ENCODE data around the gene TM9SF4.

DNA sequence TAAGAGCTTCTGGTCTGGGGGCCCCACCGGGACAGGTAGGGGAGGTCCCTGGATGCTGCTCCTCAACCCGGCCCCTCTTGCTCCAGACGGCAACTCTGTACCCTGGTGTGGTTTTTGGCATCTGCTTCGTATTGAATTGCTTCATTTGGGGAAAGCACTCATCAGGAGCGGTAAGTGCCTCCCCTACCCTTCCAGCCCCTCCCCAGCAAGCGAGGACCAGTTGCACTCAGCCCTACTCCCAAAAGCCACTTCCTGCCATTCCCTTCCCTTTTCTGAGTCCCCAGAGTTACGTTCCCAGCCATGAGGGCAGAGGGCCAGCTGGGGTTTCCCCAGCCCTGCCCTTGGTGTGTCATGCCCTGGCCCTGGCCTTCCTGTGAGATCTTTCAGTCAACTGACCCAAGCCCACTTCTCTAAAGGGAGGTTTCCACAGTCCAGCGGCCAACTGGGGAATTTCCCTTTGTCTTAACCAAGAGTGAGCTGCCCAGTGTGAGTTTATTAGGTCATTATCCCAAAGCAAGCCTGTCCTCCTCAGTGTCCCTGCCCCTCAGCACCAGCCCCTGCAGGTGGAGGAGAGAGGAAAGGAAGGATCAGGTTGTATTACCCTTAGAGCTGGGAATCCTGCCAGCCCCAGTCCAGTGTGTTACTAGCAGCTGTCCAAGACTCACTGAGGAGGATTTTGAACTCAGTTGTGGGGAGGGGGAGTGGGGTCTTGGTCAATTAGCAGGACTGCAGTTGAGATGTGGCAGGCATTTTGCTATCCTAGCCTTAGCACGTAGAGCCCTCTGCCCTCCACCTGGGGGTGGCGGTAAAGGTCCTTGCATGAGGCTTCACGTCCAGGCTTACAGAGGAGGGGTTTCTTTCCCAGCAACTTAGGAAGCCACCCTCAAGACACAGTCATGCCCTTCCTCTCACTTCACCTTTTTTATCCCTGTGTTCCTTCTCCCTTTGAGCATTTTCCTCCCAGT lies 45.8 kb downstream of the TM9SF4 start:
- no peak for TF ChIP-seq ESRRG (CRISPR knock-in tag; IDR thresholded peaks at IDR 0.05)
- TF ChIP-seq ZNF8 (CRISPR knock-in tag; IDR thresholded peaks at IDR 0.05), result no peak
- TF ChIP-seq RARB (CRISPR knock-in tag; IDR thresholded peaks at IDR 0.05), result no peak
